PC-3 (cell line): ENCODE results near the gene ZNF277. TPM values are rescaled to one million over a fixed set of nuclear protein-coding genes. Genes with fewer than 3 reads are reported as not detected.

Experiments used
- ATAC-seq: fragments of 200-7000 bp; cut with Tn5 transposase; 2 replicates; pipeline ENCODE4 v1.9.1; 2020; ENCODE audit warnings: mild to moderate bottlenecking, moderate library complexity
- BruUV-seq: library from RNA; stranded (reverse); fragments of 400-500 nt; replicated peaks from 2 replicates; lab custom pipeline; 2021; lab: Mats Ljungman, UMichigan
- CTCF ChIA-PET: fragments of 300-600 bp; sonication (Branson Sonifier 250); formaldehyde crosslinking; loops from one replicate; lab custom pipeline; 2022; ENCODE audit warnings: antibody characterized with exemption; lab: Charles Lee
- POLR2A ChIA-PET: fragments of 300-600 bp; sonication (Branson Sonifier 250); formaldehyde crosslinking; loops from one replicate; lab custom pipeline; 2022; ENCODE audit warnings: antibody characterized with exemption; ENCODE audit not compliant: unreplicated experiment; lab: Charles Lee
- DNase-seq: peaks from one replicate; pipeline ENCODE4 v3.0.0-alpha.2; 2015
- H2AFZ ChIP-seq: fragments of 300-600 bp; sonication (generic); 2 replicates; pipeline ENCODE4 v1.6.0; 2016; ENCODE audit warnings: antibody characterized with exemption, low read length
- H3F3A ChIP-seq: fragments of 300-600 bp; sonication (generic); one replicate; pipeline ENCODE4 v1.6.0; 2017; ENCODE audit warnings: antibody characterized with exemption, low read length, control low read depth, mild to moderate bottlenecking; ENCODE audit not compliant: unreplicated experiment
- H3K27ac ChIP-seq: fragments of 300-600 bp; sonication (generic); 2 replicates; pipeline ENCODE4 v1.5.1; 2016; ENCODE audit warnings: mild to moderate bottlenecking, low read length
- H3K27me3 ChIP-seq: fragments of 300-600 bp; sonication (generic); 2 replicates; pipeline ENCODE4 v1.6.1; 2016; ENCODE audit warnings: low read length, mixed read lengths
- H3K36me3 ChIP-seq: fragments of 300-600 bp; sonication (generic); 2 replicates; pipeline ENCODE4 v1.6.1; 2016; ENCODE audit warnings: low read depth, mixed run types, low read length, mixed read lengths
- H3K4me1 ChIP-seq: fragments of 300-600 bp; sonication (generic); 2 replicates; pipeline ENCODE4 v1.5.1; 2016; ENCODE audit warnings: low read length; ENCODE audit not compliant: insufficient read depth
- H3K4me2 ChIP-seq: fragments of 300-600 bp; sonication (generic); 2 replicates; pipeline ENCODE4 v1.6.0; 2016; ENCODE audit warnings: low read length
- H3K4me3 ChIP-seq: fragments of 300-600 bp; sonication (generic); 2 replicates; pipeline ENCODE4 v1.5.1; 2016; ENCODE audit warnings: mild to moderate bottlenecking, low read length, mixed read lengths
- H3K79me2 ChIP-seq: fragments of 300-600 bp; sonication (generic); 2 replicates; pipeline ENCODE4 v1.6.1; 2017; ENCODE audit warnings: low read length, mixed read lengths
- H3K9ac ChIP-seq: fragments of 300-600 bp; sonication (generic); 2 replicates; pipeline ENCODE4 v1.6.0; 2016; ENCODE audit warnings: mild to moderate bottlenecking, low read length
- H3K9me2 ChIP-seq: fragments of 300-600 bp; sonication (generic); replicated peaks from 2 replicates; pipeline ENCODE4 v1.6.1; 2016; ENCODE audit warnings: mixed run types, low read length, mixed read lengths
- H3K9me3 ChIP-seq: fragments of 300-600 bp; sonication (generic); 2 replicates; pipeline ENCODE4 v1.6.1; 2016; ENCODE audit warnings: low read length, mixed read lengths
- H4K20me1 ChIP-seq: fragments of 300-600 bp; sonication (generic); 2 replicates; pipeline ENCODE4 v1.6.1; 2016; ENCODE audit warnings: low read length, mixed read lengths
- CTCF ChIP-seq: fragments of 300-600 bp; sonication (generic); conservative IDR thresholded peaks from 2 replicates; pipeline ENCODE4 v1.5.1; 2017; ENCODE audit warnings: antibody characterized with exemption, low read depth, mild to moderate bottlenecking, low read length
- EZH2 ChIP-seq: fragments of 300-600 bp; sonication (generic); IDR thresholded peaks from one replicate; pipeline ENCODE4 v1.6.1; 2017; ENCODE audit warnings: antibody characterized with exemption, mild to moderate bottlenecking, low read length; ENCODE audit not compliant: unreplicated experiment
- EZH2phosphoT487 ChIP-seq: fragments of 300-600 bp; sonication (generic); IDR thresholded peaks from 2 replicates; pipeline ENCODE4 v1.6.1; 2018; ENCODE audit warnings: mild to moderate bottlenecking, antibody characterized with exemption, low read length, borderline replicate concordance
- intact Hi-C: fragments of 100-400 bp; cut with micrococcal nuclease; formaldehyde crosslinking; loops from 2 replicates; pipeline ENCODE4 v1.9.0; 2023
- total RNA-seq: library from RNA; depleted of rRNA; stranded (reverse); fragments of >200 nt; gene quantifications from 2 replicates; pipeline ENCODE4 v1.2.3, GENCODE V29; 2014

Gene ZNF277
- total RNA-seq, 1 experiment from 2014 or later: 14.0 TPM

- H3K4me1 ChIP-seq: peaks cover 58% of the 10 kb centered on the region
- ChIA-PET POLR2A (interaction anchor here (0.6 kb wide), 3 partner anchors 83 to 252 kb away, joined by 3 to 4 read pairs (median 4); no protein-coding TSS in a partner anchor), CTCF (interaction anchor here (0.6 kb wide), 2 partner anchors 59 to 190 kb away, joined by 3 read pairs; no protein-coding TSS in a partner anchor)
- H3F3A ChIP-seq: no peaks in the 10 kb centered on the region
- H2AFZ ChIP-seq: no peak overlapping the region
- H3K36me3 ChIP-seq: no peaks in the 10 kb centered on the region
- no peak overlapping the region for H3K4me3 ChIP-seq
- intact Hi-C loops: no loop called here
- H3K4me2 ChIP-seq: peak overlapping the region; percentile 11
- peak overlapping the region; percentile 53 for H3K27ac ChIP-seq
- no peaks in the 10 kb centered on the region for H3K9me3 ChIP-seq
- H3K9me2 ChIP-seq: no peaks in the 10 kb centered on the region
- TF ChIP-seq CTCF (no peak), EZH2 (no peak)
- peaks cover 94% of the 10 kb centered on the region for H3K79me2 ChIP-seq
- peak; percentile 70 for DNase-seq
- no peaks in the 10 kb centered on the region for H3K27me3 ChIP-seq
- peak; percentile 67 for ATAC-seq
- no peak overlapping the region for H3K9ac ChIP-seq
- no TSS peak for BruUV-seq
- no peaks in the 10 kb centered on the region for H4K20me1 ChIP-seq
These were observed 7.3 kb upstream of the ZNF277 start for GRCh38 chr7:112199035-112199655.

GRCh38 chr7:112199672-112200071 is 6.8 kb upstream of the ZNF277 start:
- TF ChIP-seq EZH2phosphoT487 (no peak), CTCF (no peak), EZH2 (no peak)
- H3K27me3 ChIP-seq: no peaks in the 10 kb centered on the region
- no peak for ATAC-seq
- peak overlapping the region; percentile 53 for H3K27ac ChIP-seq
- no peaks in the 10 kb centered on the region for H4K20me1 ChIP-seq
- H2AFZ ChIP-seq: no peak overlapping the region
- ChIA-PET POLR2A (interaction anchor here (0.6 kb wide), 1 partner anchor 251 kb away, joined by 4 read pairs; no protein-coding TSS in a partner anchor), CTCF (no interaction called here)
- intact Hi-C loops: no loop called here
- no peak for DNase-seq
- peaks cover 94% of the 10 kb centered on the region for H3K79me2 ChIP-seq
- H3K4me3 ChIP-seq: no peak overlapping the region
- BruUV-seq: no TSS peak
- no peak overlapping the region for H3K9ac ChIP-seq
- peaks cover 54% of the 10 kb centered on the region for H3K4me1 ChIP-seq
- H3K9me2 ChIP-seq: no peaks in the 10 kb centered on the region
- no peaks in the 10 kb centered on the region for H3K9me3 ChIP-seq
- H3K4me2 ChIP-seq: peak overlapping the region; percentile 11
- H3K36me3 ChIP-seq: no peaks in the 10 kb centered on the region
- H3F3A ChIP-seq: no peaks in the 10 kb centered on the region

GRCh38 chr7:112201411-112201810 is 5.1 kb upstream of the ZNF277 start:
- Histone ChIP-seq H3K9me3 (no peaks in the 10 kb centered on the region), H3F3A (no peaks in the 10 kb centered on the region), H4K20me1 (no peaks in the 10 kb centered on the region), H3K79me2 (peaks cover 91% of the 10 kb centered on the region), H3K27ac (peak overlapping the region; percentile 48), H3K36me3 (no peaks in the 10 kb centered on the region), H2AFZ (no peak overlapping the region), H3K9ac (no peak overlapping the region), H3K4me2 (peak overlapping the region; percentile 33), H3K4me1 (peaks cover 54% of the 10 kb centered on the region), H3K27me3 (no peaks in the 10 kb centered on the region), H3K4me3 (no peak overlapping the region), H3K9me2 (no peaks in the 10 kb centered on the region)
- ChIA-PET CTCF (interaction anchor here (0.6 kb wide), 1 partner anchor 54 kb away, joined by 5 read pairs; no protein-coding TSS in a partner anchor), POLR2A (no interaction called here)
- peak; percentile 64 for DNase-seq
- TF ChIP-seq EZH2phosphoT487: no peak
- no peak for TF ChIP-seq CTCF
- TF ChIP-seq EZH2: no peak
- BruUV-seq: no TSS peak
- intact Hi-C loops: no loop called here
- ATAC-seq: no peak
